Stimulated activated CD8-positive, alpha-beta memory T cell treated with anti-CD3 and anti-CD28 coated beads, Interleukin-15, amount 100 ng/mL, for 48 hours (primary cell): ENCODE data around the gene INPP5F.
"Not testable (repeated sequence)": the region's sequence is repeated elsewhere in the genome, so short reads cannot be mapped to it uniquely, and the experiment has no call there.

ENCODE experiments used
- DNase-seq, 2 donors: peaks; one replicate each; pipeline ENCODE4 v3.0.0-alpha.2; 2020; ENCODE audit warnings: low read depth in 2 of 2

The INPP5F gene

GRCh38 chr10:119863951-119864565, 138.2 kb downstream of the INPP5F start:
- no peak for DNase-seq

GRCh38 chr10:119865699-119866240, 139.9 kb downstream of the INPP5F start:
- no peak for DNase-seq

- DNase-seq, result no peak
These were observed 141.5 kb downstream of the INPP5F start for GRCh38 chr10:119867317-119867716.

GRCh38 chr10:119869398-119869797, 143.5 kb downstream of the INPP5F start:
- DNase-seq, result not testable (repeated sequence)

GRCh38 chr10:119871881-119872609, 146.2 kb downstream of the INPP5F start:
- peak; percentile 30 to 36 for DNase-seq

GRCh38 chr10:119872610-119872859, 146.7 kb downstream of the INPP5F start, which contains the start of gene MCMBP:
TSS of gene MCMBP (minus strand) at chr10:119872843. CDS start at chr10:119872584, 259 bp downstream.
- DNase-seq, result peak in 1 of 2 donors; percentile 3

GRCh38 chr10:119872860-119873681, 147.2 kb downstream of the INPP5F start:
- DNase-seq, result peak; percentile 80 to 86

- DNase-seq, result no peak
These were observed 152.7 kb downstream of the INPP5F start for GRCh38 chr10:119878524-119878923.
